GM12865 (cell line): Measurements from ENCODE around the gene NOTCH1.

Source experiments
- DNase-seq: peaks from one replicate; pipeline ENCODE4 v3.0.0; 2010; ENCODE audit warnings: low read depth
- H3K4me3 ChIP-seq: 2 replicates; pipeline ENCODE4 v1.5.1; 2011; ENCODE audit warnings: mild to moderate bottlenecking, low read depth, low read length, control low read depth
- TF ChIP-seq, protein P1 (sequence below): IDR thresholded peaks from 2 replicates; pipeline ENCODE4 v1.5.1; 2011; ENCODE audit warnings: low read length, control low read depth, low read depth, inconsistent platforms; ENCODE audit not compliant: insufficient read depth; ENCODE audit errors: missing control alignments

The NOTCH1 gene

DNA sequence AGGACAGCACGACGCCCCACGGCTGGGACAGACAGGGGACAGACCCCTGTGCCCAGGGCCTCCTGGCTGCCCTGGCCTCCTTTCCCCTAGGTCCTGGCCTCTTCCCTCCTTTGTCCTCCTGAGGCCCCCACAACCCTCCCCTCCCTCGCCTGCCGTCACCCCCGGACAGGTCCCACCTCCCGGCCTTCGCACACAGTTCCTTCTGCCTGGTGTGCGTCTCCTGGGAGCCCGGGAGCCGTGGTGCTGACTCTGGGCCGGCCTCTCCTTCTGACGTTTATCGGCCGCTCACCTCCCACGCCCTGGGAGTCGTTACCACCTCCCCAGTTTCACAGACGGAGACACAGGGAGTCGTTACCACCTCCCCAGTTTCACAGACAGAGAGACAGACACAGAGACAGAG is 25.1 kb upstream of the NOTCH1 start:
- DNase-seq = no peak
- H3K4me3 ChIP-seq = no peak overlapping the region
- TF ChIP-seq, protein P1, sequence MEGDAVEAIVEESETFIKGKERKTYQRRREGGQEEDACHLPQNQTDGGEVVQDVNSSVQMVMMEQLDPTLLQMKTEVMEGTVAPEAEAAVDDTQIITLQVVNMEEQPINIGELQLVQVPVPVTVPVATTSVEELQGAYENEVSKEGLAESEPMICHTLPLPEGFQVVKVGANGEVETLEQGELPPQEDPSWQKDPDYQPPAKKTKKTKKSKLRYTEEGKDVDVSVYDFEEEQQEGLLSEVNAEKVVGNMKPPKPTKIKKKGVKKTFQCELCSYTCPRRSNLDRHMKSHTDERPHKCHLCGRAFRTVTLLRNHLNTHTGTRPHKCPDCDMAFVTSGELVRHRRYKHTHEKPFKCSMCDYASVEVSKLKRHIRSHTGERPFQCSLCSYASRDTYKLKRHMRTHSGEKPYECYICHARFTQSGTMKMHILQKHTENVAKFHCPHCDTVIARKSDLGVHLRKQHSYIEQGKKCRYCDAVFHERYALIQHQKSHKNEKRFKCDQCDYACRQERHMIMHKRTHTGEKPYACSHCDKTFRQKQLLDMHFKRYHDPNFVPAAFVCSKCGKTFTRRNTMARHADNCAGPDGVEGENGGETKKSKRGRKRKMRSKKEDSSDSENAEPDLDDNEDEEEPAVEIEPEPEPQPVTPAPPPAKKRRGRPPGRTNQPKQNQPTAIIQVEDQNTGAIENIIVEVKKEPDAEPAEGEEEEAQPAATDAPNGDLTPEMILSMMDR = no peak

DNA sequence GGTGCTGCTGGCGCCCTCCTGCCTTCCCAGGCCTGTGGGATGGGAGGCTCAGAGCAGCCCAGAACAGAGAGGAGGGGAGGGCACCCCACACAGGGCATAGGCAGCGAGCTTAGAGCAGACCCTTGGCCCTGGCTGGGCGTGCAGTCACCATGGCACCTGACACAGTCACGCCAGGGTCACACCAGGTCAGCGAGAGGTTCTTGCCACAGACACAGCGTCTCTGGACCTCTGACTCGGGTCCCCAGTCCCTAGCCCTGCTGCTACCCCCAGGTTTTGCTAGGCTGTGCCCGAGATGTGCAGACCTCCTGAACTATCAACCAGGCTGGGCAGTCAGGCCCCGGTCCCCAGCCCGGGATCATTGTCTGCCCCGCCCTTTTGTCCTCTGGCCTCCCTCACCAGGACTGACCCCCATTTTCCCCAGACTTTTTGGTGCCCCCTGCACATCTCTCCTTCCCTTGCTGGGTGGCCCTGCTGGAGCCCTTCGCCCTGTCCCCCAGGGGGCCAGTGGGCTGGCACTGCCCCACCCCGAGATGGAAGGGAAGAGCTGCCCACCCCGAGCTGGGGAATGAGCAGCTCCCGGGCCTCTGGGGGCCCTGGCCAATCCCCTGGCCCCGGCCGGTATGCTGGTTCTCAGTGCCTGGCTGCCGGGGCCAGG is 24.5 kb upstream of the NOTCH1 start:
- TF ChIP-seq, protein P1 = no peak
- H3K4me3 ChIP-seq = no peak overlapping the region
- no peak for DNase-seq

DNA sequence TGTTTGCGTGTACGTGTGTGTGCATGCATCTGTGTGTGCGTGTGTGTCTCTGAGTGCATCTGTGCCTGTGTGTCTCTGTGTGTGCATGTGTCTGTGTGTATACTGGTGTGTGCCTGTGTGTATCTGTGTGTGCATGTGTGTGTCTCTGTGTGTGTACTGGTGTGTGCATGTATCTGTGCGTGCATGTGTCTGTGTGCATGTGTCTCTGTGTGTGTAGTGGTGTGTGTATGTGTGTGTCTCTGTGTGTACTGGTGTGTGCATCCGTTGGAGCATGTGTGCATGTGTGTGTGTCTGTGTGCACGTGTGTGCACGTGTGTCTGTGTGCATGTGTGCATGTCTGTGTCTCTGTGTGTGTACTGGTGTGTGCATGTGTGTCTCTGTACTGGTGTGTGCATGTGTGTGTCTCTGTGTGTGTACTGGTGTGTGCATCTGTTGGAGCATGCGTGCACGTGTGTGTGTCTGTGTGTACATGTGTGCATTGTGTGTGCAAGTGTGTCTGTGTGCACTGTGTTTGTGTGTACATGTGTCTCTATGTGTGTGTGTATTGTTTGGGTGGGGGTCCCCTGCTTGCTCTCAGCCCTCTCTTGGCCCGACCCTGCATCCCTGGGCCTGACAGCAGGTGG is 23.8 kb upstream of the NOTCH1 start:
- no peak overlapping the region for H3K4me3 ChIP-seq
- no peak for DNase-seq
- TF ChIP-seq, protein P1 = no peak

DNA sequence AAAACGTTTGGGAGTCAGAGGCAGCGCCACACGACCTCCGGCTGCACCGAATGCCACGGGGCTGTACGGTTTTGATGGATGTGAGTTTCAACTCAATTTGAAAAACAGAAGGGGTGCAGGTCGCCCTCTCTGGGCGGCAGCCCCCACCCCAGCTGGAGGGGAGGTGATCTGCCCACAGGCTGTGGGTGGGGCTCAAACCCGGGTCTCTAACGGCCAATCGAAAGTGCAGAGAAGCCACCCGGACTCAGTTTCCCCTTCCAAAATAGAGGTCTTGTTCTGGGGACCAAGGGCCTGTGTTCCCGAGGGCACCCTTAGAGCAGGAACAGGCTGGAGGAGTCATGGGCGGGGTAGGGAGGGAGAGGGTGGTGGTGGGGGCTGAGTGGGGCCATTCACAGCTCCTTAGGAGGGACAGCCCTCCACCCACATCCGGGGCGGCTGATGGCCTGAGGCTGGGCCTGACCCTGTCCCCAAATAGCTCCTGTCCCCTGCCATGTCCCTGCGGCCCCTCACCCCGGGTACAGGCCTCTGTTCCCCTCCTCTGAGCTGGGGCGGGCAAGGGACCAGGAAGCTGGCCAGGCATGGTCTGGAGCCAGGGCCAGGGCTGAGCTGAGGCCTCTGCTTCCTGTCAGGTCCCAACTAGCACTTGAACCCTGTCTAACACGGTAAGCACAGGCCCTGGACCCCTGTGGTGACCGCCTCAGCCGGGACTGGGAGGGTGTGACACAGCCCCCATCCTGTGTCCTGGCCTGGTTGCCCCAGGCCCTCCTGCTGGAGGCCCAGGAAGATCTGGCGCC is 22.6 kb upstream of the NOTCH1 start:
- TF ChIP-seq, protein P1 = no peak
- no peak for DNase-seq
- H3K4me3 ChIP-seq = no peak overlapping the region

DNA sequence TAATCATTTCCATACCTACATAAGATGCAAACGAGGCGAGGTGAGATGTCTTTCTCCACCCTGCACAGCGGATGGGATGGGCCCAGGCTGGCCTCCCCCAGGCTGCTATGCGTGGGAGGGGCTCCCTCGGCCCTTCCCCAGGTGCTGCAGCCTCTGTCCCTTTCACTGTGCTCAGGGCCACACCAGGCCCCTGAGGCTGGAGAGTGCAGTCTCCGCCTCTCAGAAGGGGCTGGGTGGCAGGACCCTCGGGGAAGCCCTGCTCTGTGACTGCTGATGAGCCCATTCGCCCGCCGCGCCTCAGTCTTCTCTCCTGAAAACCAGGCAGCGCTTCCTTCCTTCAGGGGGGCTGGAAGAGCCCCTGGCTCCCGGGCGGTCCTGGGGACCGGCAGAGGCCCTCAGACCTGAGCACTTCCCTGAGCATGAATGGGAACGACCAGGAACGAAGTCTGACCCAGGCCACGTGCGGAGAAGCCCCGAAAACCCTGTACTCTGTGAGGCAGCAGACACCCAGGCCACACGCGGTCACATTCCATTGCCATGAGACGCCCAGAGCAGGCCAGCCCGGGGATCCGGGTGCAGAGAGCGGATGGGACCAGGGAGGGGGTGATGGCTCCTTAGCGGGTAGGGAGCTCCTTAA is 21.9 kb upstream of the NOTCH1 start:
- DNase-seq = no peak
- no peak overlapping the region for H3K4me3 ChIP-seq
- TF ChIP-seq, protein P1 = no peak

DNA sequence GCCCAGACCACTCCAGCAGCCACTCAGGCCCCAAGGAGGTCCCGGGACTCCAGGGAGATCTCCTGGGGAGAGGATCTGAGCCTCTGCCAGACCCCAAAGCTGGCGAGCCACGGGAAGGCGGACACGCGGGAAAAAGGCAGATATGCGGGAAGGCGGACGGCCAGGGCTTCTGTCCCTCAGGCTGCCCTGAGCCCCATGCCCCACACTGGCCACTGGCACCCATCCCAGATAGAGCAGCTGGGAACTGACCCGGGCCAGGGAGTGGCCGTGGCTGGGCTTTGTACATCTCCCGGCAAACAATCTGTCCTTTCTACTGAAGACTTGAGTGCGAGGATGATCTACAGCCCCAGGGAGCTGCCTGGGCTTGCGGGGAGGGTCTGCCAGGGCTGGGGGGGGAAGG is 21.1 kb upstream of the NOTCH1 start:
- DNase-seq = no peak
- TF ChIP-seq, protein P1 = no peak
- no peak overlapping the region for H3K4me3 ChIP-seq
